ENCODE measurements around the gene BLOC1S1.

The BLOC1S1 gene

DNA sequence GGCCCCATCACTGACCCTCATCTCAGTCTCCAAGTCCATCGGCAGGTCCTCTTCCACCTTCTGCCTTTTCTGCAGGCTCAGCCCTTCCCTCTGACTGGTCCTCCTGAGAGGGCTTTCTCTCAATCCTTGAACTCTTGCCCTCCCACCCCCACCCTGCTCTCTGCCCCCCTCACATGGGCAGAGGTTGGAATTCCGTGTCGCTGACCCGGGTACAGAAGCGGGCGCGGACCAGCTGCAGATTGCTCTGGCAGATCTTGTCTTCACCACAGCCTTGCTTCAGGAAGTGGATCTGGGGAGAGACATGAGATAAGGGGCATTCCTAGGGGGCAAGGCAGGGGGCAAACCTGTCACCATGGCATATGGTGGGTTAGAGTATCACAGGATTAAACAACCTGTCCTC, 20.5 kb upstream of the BLOC1S1 start:
- DNase-seq: no peak

GRCh38 chr12:55696141-55696540, 19.7 kb upstream of the BLOC1S1 start:
- no peak for DNase-seq

DNA sequence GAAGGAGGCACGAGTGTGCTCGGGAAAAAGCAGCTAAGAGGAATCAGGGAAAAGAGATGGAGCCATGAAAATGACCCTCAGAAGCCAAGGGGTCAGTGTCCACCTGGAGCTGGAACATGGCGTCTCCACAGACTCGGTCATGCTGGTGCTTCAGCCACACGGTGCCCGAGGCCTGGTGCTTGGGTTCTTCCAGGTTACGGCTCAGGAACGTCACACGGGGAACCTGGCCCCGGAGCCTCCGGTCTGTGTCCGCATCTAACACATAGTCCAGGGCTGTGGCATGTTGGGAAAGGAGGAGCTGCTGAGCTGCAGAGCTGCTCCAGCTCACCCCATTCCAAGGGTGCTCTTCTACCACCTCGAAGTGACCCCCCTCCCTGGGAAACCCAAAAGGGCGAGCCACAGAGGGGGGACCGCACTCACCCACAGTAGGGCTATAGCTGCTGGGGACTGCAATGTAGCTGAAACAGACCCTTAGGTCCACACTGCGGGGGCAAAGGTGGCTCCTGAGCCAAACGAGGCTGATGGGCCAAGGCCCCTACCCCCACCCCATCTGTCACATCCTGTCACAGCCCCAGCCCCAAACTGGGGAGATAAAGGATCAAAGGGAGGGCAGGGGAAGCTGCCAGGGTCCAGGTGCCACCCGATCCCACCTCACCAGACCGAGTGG, 18.9 kb upstream of the BLOC1S1 start:
- no peak for DNase-seq

- no peak for DNase-seq
Measured at GRCh38 chr12:55697686-55698085, 18.2 kb upstream of the BLOC1S1 start.

DNA sequence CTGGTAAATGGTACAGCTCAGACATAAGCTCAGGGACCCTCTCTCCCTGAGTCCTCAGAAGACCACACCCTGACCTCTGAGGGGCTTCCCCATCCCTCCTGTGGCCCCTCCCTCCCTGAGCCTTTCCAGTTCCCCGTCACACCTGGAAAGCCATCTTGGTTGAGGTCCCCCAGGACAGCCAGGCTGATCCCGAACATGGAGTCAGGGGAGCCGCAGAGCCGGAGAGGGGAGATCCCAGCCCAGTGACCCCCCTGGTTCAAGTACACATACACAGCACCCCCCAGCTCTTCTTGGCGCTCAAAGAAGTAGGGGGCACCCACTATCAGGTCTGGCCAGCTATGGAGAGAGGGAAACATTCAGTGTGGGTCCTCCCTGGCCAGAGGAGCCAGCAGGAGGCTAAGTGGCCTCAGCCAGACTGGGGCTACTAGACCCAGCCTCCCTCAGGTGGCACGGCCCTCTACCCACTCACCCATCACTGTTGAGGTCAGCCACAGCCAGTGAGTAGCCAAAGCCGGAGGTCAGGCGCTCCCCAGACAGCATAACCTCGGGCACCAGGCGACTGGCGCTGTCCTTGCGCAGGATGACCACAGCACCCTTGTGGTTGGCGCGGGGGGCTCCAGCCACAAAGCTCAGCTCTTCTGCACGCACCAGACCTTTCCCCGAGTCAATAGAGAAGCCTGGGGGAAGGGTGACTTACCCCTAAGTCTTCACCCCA, 17.4 kb upstream of the BLOC1S1 start:
- DNase-seq: no peak

DNA sequence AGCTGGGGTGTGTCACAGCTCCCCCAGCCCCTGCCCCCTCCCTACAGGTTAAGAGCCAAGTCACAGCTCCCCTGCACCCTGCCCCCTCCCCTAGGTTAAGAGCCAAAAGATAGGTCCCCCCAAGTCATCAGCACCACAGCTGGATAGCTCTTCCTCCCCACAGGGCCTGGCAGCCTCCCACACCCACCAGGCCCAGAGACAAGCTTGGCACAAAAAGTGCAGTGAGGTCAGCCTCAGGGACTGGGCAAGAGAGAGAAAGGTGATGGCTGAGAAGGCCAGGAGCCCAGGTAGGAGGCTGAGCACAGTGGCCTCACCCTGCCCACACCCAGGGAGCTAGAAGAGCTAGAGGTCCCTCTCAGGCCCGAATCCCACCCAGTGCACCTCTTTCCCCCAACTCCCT, 16.9 kb upstream of the BLOC1S1 start:
- DNase-seq: no peak

DNA sequence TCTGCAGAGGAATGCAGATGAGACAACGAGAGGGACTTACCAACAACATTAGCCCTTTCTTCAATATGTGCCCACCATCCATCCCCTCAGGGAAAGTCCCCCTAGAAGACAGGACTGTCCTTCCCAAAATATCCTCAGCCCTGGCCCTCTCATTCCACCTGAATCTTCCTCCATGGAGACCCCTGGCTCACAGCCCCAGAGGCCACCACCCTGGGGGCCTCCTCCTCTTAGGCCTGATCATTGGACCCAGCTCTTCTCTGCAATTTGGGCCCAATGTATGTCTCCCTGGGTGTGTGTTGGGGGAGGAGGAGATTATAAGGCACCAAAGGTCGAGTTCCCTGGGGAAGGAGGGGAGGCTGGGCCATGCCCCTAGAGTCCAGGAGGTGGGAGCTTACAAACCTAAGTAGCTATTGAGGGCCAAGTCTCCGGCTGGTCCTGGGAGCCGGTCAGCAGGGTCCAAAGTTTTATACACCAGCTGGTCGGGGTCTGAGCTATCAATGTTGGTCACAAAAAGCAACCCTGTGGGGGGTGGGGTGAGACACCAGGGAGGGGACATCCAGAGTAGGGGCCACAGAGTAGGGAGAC, 16.3 kb upstream of the BLOC1S1 start:
- DNase-seq: no peak

GRCh38 chr12:55700255-55701018, 15.4 kb upstream of the BLOC1S1 start:
- DNase-seq: no peak

- no peak for DNase-seq
Measured at GRCh38 chr12:55702861-55703260, 13.0 kb upstream of the BLOC1S1 start.

DNA sequence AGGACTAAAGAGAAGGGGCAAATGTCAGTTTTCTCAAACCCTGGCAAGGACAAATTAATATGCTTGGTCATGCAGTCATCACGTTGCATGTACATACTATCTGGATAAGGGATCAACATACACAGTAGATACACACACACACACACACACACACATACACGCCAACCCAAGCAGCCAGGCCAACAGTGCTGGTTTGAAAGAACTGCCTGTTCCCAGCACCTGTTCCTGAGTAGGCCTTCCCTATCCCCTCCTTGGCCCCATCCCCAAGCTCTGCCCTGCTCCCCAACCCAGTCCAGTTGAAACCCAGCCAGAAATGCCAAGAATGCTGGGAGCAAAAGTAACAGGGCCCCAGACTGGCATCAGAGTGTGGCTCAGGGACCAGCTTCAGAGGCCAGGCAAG, 12.6 kb upstream of the BLOC1S1 start:
- no peak for DNase-seq

GRCh38 chr12:55703901-55704761, 11.7 kb upstream of the BLOC1S1 start:
- DNase-seq: no peak

DNA sequence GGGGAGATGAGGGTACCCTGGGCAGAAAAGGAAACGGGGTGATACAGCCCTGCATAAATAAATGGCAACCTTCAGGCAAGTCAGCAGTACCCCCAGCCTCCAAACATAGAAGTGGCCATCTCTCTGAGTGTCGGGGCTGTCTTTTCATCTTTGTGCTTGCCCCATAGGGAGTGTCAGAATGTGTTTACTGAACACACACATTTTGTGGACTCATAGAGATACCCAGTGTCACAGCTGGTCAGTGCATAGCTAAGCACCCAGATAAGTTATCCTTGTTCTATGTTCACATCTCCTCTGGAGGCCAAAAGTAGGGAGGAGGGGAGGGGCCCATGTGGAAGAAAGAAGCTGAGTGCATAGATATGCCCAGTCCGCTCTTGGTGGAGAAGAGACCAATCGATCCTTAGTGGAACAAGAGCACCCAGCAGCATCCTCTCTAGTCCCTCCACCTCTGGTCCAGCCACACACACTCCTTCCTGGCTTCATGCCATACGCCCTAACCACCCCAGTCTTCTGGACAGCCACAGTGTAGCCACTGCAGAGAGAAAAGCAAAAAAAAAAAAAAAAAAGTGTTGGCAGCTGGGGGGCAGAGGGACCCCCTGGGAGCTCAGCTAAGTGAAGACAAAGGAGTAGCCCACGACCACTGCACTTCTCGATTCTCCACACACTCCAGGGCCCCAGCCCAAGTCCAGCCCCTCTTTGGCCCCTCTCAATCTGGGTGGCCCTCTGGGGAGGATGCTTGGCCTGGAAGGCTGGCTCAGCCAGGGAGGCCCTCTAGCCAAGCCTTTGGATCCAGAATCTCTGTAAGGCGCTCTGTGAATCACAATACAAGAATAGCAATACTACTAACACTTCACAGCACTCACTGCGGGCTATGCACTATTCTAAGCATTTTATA, 10.8 kb upstream of the BLOC1S1 start:
- DNase-seq: no peak

DNA sequence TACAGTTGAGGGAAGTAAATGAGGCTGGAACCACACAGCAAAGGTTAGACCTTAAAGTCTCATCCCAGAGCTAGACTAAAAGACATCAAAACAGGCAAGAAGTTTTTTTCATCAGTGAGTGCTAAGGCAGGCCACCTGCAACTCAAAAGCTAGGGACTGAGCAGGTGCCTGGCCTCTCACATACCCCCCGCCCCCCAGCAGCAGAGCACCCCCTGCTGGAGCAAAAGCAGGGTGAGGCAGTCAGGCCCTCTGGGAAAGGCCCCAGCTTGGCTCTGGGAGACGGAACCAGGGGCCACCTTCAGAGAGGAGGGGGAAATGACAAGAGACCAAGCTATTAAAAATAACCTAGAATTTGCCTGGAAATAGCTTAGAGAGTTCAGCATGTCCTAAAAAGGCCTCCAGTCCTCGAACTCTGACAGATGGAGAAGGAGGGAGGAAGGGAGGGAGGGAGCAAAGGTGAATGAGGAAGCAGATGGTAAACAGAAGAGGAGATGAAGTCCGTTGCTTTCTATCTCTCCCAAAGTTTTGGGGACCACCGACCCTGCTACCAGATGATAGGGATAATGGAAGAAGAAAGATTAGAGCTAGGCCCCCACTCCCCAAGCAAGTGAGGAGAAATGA, 10.0 kb upstream of the BLOC1S1 start:
- no peak for DNase-seq

GRCh38 chr12:55706568-55707218, 9.2 kb upstream of the BLOC1S1 start:
- DNase-seq: no peak

DNA sequence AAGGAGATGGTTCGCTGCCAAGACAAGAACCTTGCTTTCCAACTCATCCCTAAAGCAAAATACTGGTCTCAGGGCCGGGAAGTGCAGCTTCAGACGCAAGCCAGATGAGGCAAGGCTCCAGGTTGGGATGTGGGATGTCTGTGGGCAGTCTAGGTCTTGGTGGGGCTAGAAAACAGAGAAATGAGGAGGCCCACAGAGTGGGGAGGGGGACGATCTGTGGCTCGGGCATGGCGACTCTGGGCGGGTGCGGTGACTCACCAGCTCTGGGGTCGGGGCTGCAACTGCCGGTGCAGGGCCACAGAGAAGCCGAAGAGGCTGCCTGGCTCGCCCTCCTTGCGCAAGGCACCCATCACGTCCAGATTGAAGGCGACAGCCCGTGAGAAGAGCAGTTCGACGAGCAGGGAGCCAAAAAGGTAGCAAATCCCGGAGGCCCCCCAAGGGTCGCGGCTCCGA, 8.6 kb upstream of the BLOC1S1 start:
- no peak for DNase-seq

DNA sequence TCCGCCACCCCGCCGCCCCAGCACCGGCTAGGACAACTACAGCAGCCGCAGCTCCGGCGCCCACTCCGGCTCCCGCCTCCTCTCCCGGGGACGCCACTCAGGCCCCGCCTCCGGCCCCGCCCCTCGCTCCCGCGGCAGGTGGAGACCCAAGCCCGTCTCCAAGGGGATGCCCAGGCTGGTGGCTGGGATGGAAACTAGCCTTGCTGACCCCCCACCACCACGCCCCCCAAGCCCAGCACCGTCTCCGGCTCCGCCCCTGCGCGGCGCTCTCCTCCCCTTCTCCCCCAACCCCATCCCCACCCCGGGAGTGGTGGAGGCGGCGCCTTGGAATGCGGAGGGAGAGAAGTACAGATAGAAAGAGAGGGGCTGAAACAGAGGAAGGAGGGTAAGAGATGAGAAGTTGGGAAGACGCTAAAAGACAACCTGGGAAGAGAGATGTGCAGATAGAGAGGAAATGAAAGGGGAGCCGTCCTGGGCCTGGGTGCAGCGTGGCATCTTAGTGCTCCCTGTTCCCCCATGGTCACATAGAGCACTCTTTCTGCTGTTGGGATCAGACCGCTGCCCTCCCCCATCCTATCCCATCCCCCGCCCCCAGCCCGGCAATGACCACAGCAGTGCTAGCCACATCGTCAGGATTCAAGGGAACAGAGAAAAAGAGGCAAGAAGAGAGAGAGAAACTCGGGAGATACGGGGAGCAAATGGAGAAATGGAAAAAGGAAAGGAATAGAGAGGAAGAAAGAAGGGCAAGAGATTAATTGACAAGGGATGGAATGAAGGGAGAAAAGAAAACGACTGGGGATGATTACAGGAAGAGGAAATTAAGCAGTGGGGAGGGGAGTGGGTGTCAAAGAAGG, 7.8 kb upstream of the BLOC1S1 start, which contains the start of gene ITGA7:
Gene ITGA7, minus strand, starts transcription at position 64 of the 854 bp plus-strand sequence. CDS start 222 bp downstream, outside the sequence.
- DNase-seq: peak; percentile 17

GRCh38 chr12:55708695-55709233, 7.1 kb upstream of the BLOC1S1 start:
- no peak for DNase-seq

DNA sequence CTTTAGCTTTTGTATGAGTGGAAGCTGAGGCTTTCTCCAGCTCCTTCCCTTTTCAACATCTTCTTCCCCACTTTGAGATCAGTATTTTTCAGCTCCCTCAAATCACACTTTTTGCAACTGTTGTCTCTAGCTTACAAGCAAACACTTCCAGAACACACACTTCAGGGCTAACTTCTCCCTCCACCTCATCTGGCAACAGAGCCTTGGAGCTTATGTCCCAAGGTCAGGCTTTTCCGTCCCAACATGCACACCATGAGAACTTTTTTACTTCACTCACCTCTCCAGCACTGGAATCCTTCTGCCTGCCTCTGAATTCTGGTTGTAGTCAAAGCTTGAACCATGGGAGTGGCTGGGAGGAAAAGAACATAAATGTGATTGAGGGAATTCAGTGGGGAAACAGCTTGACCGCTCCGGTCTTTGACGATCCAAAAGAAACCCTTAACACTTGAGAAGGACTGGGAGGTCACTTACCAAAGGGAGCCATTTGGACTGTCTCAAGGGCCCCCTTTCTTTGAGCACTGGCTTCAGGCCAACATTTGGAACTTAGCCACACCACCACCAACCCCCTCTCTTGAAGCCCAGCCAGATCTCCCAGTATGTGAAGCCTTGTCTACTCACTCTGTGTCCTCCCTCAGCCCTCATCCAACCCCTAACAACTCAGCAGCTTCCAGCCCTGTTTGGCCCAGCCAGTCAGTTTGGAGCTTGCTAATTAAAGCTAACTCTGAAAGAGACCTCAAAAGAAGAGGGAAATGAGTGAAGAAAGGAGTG, 3.9 kb upstream of the BLOC1S1 start:
- no peak for DNase-seq
